ENCODE measurements around the gene DAGLB. TPM values are rescaled to one million over a fixed set of nuclear protein-coding genes. Genes with fewer than 3 reads are reported as not detected.
A peak's percentile ranks its signal among the peaks of the same experiment; 100 is the strongest.

The DAGLB gene
- total and polyA plus RNA-seq, 2 experiments from 2014 or later = 26.7 to 31.7 TPM

DNA sequence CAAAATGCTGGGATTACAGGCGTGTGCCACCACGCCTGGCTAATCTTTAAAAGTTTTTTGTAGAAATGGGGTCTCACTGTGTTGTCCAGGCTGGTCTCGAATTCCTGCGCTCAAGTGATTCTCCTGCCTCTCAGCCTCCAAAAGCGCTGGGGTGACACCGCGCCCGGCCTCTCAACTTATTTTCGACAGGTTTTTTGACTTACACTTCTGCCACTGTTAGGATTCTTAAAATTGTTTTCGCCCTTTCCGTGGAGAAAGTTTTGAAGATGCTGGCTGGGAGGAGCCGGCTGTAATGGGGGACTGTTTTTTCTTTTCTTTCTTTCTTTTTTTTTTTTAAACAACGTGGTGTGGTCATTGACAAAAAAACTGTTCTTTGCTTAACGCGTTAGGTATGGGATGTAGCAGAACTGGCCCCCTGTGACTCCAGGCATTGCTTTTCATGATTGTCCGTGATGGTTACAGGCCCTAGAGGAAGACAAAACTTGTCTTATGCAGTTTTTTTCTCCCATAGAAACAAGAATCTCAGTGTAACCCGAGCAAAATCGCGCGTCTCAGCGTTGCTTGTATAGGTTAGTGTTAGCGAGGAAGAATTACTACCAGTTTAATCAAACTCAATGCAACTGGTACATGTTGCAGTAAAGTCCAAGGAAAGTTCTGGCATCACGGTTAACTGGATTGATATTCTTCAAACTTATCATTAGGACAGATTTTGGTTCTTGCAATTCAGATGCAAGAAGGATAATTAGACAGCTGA is 72.2 kb downstream of the DAGLB start:
- peaks cover 61% of the 10 kb centered on the region for H3K79me2 ChIP-seq (ENCODE audit: insufficient read depth)
- H3K4me3 ChIP-seq = peak overlapping the region; percentile 94
- peak overlapping the region; percentile 97 for H3K9ac ChIP-seq
- WGBS, 2 experiments (ENCODE audit: low coverage in 1 of 2, low lambda C conversion rate in 2 of 2, missing lambda C conversion rate in 2 of 2) = 1 to 2% methylated on average over 23 of the region's 23 CpGs
- H2AFZ ChIP-seq = no peak overlapping the region
- H3K36me3 ChIP-seq (ENCODE audit: low read depth) = no peaks in the 10 kb centered on the region
- in situ Hi-C loops (cut with MboI) = no loop called here
- no peaks in the 10 kb centered on the region for H3K9me3 ChIP-seq (ENCODE audit: low read depth)
- peaks cover 26% of the 10 kb centered on the region for H3K4me1 ChIP-seq (ENCODE audit: insufficient read depth)
- no peak for TF ChIP-seq EZH2phosphoT487 (IDR thresholded peaks at IDR 0.05; ENCODE audit: insufficient read depth, low read depth)
- no peak for TF ChIP-seq EZH2 (IDR thresholded peaks at IDR 0.05; ENCODE audit: insufficient read depth, poor library complexity, severe bottlenecking)
- peak; percentile 67 for DNase-seq
- peaks cover 28% of the 10 kb centered on the region for H4K20me1 ChIP-seq (ENCODE audit: insufficient read depth)
- peaks cover 29% of the 10 kb centered on the region for H3F3A ChIP-seq (ENCODE audit: insufficient read depth)
- peak overlapping the region; percentile 75 for H3K27ac ChIP-seq
- H3K27me3 ChIP-seq (replicated peaks; ENCODE audit: insufficient read depth) = no peaks in the 10 kb centered on the region
- peak overlapping the region; percentile 88 for H3K4me2 ChIP-seq (ENCODE audit: unreplicated experiment)
- H3K9me2 ChIP-seq (ENCODE audit: insufficient read depth) = no peaks in the 10 kb centered on the region

DNA sequence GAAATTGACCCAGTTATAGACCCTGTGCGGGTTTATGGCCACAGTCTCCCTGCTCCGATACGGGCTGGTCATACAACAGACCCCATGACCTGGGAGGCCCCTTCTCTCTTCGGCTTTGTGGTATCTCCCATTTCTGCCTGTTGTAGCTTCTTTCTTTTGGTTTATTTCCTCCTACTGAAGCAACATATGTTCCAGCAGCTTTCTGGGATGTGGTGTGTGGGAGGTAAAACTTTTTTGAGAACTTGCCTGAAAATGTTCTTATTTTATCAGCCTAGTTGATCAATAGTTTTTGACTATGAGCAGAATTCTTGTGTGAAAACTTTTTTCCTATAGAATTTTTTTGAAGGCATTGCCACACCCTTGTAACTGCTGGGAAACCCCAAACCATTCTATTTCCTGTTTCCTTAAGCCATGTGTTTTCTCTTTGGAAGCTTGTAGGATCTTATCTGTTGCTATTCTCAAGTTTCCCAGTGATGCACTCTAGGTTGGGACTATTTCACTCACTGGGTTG is 80.0 kb downstream of the DAGLB start:
- Histone ChIP-seq H2AFZ (peak overlapping the region; percentile 85), H3F3A (ENCODE audit: insufficient read depth) (0 out of 2 replicates have a peak, but pooled peaks cover 4% of the 10 kb centered on the region), H3K9me2 (ENCODE audit: insufficient read depth) (no peaks in the 10 kb centered on the region), H4K20me1 (ENCODE audit: insufficient read depth) (no peaks in the 10 kb centered on the region), H3K4me1 (ENCODE audit: insufficient read depth) (peaks cover 5% of the 10 kb centered on the region; the same call in 1 of the 2 replicates), H3K36me3 (ENCODE audit: low read depth) (no peaks in the 10 kb centered on the region), H3K27ac (peak overlapping the region; percentile 43), H3K4me2 (ENCODE audit: unreplicated experiment) (peak overlapping the region; percentile 6), H3K27me3 (replicated peaks; ENCODE audit: insufficient read depth) (no peaks in the 10 kb centered on the region), H3K4me3 (no peak overlapping the region), H3K9ac (peak overlapping the region; percentile 32; the same call in 1 of the 2 replicates), H3K9me3 (ENCODE audit: low read depth) (no peaks in the 10 kb centered on the region), H3K79me2 (ENCODE audit: insufficient read depth) (no peaks in the 10 kb centered on the region)
- in situ Hi-C loops (cut with MboI) = no loop called here
- WGBS, 2 experiments (ENCODE audit: low coverage in 1 of 2, low lambda C conversion rate in 2 of 2, missing lambda C conversion rate in 2 of 2) = 62 to 68% methylated on average over 4 of the region's 4 CpGs
- TF ChIP-seq EZH2phosphoT487 (IDR thresholded peaks at IDR 0.05; ENCODE audit: insufficient read depth, low read depth) = no peak
- no peak for TF ChIP-seq EZH2 (IDR thresholded peaks at IDR 0.05; ENCODE audit: insufficient read depth, poor library complexity, severe bottlenecking)
- peak; percentile 67 for DNase-seq

DNA sequence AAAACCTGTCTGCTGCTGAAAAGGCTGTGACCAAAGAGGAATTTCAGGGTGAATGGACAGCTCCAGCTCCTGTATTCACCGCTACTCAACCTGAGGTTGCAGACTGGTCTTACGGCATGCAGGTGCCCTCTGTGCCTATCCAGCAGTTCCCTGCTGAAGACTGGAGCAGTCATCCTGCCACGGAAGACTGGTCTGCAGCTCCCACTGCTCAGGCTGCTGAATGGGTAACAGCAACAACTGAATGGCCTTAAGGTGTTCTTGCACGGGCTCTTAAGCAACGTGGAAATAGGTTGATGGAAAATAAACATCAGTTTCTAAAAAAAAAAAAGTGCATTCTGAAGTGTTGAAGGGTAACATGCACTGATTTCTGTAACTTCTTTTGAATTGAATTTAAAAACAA is 82.3 kb downstream of the DAGLB start:
- in situ Hi-C loops (cut with MboI) = no loop called here
- H3K4me2 ChIP-seq (ENCODE audit: unreplicated experiment) = no peak overlapping the region
- H3K36me3 ChIP-seq (ENCODE audit: low read depth) = no peaks in the 10 kb centered on the region
- H4K20me1 ChIP-seq (ENCODE audit: insufficient read depth) = no peaks in the 10 kb centered on the region
- no peak overlapping the region for H3K27ac ChIP-seq
- H3K9me2 ChIP-seq (ENCODE audit: insufficient read depth) = no peaks in the 10 kb centered on the region
- no peak for TF ChIP-seq EZH2phosphoT487 (IDR thresholded peaks at IDR 0.05; ENCODE audit: insufficient read depth, low read depth)
- TF ChIP-seq EZH2 (IDR thresholded peaks at IDR 0.05; ENCODE audit: insufficient read depth, poor library complexity, severe bottlenecking) = no peak
- no peaks in the 10 kb centered on the region for H3K9me3 ChIP-seq (ENCODE audit: low read depth)
- no peak for DNase-seq
- no peaks in the 10 kb centered on the region for H3K79me2 ChIP-seq (ENCODE audit: insufficient read depth)
- 95% methylated on average over 5 of the region's 5 CpGs for WGBS, 2 experiments (ENCODE audit: low coverage in 1 of 2, low lambda C conversion rate in 2 of 2, missing lambda C conversion rate in 2 of 2)
- 0 out of 2 replicates have a peak, but pooled peaks cover 4% of the 10 kb centered on the region for H3F3A ChIP-seq (ENCODE audit: insufficient read depth)
- no peak overlapping the region for H2AFZ ChIP-seq
- no peak overlapping the region for H3K4me3 ChIP-seq
- H3K9ac ChIP-seq = no peak overlapping the region
- H3K4me1 ChIP-seq (ENCODE audit: insufficient read depth) = peaks cover 5% of the 10 kb centered on the region; the same call in 1 of the 2 replicates
- H3K27me3 ChIP-seq (replicated peaks; ENCODE audit: insufficient read depth) = no peaks in the 10 kb centered on the region

DNA sequence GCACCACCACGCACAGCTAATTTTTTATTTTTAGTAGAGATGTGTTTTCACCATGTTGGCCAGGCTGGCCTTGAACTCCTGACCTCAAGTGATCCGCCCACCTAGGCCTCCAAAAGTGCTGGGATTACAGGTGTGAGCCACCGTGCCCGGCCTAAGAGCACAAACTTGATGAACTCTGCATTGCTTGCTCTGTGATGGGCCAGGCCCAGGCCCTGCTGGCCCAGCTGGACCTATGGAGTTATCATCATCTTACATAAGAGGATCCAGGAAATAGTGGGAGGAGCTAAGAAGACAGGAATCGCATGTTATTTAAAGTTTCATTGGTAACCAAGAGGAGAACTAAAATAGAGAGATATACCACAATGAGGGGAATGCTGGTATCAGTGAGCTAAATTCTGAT is 86.9 kb downstream of the DAGLB start:
- 93 to 94% methylated on average over 5 of the region's 5 CpGs for WGBS, 2 experiments (ENCODE audit: low coverage in 1 of 2, low lambda C conversion rate in 2 of 2, missing lambda C conversion rate in 2 of 2)
- TF ChIP-seq EZH2 (IDR thresholded peaks at IDR 0.05; ENCODE audit: insufficient read depth, poor library complexity, severe bottlenecking) (no peak), EZH2phosphoT487 (IDR thresholded peaks at IDR 0.05; ENCODE audit: insufficient read depth, low read depth) (no peak)
- Histone ChIP-seq H3K27me3 (replicated peaks; ENCODE audit: insufficient read depth) (no peaks in the 10 kb centered on the region), H3K36me3 (ENCODE audit: low read depth) (no peaks in the 10 kb centered on the region), H3K4me1 (ENCODE audit: insufficient read depth) (no peaks in the 10 kb centered on the region), H3K9me3 (ENCODE audit: low read depth) (no peaks in the 10 kb centered on the region), H4K20me1 (ENCODE audit: insufficient read depth) (no peaks in the 10 kb centered on the region), H2AFZ (no peak overlapping the region), H3K4me2 (ENCODE audit: unreplicated experiment) (no peak overlapping the region), H3F3A (ENCODE audit: insufficient read depth) (no peaks in the 10 kb centered on the region), H3K27ac (no peak overlapping the region), H3K4me3 (no peak overlapping the region), H3K9ac (no peak overlapping the region), H3K79me2 (ENCODE audit: insufficient read depth) (no peaks in the 10 kb centered on the region), H3K9me2 (ENCODE audit: insufficient read depth) (no peaks in the 10 kb centered on the region)
- in situ Hi-C loops (cut with MboI) = no loop called here
- no peak for DNase-seq

Data from GM23248 (cell line).